Measurements from ENCODE around the gene HS2ST1. TPM values are rescaled to one million over a fixed set of nuclear protein-coding genes. Genes with fewer than 3 reads are reported as not detected.

HS2ST1 gene
- total RNA-seq, 4 donors from 2014 or later = 6.3 to 11.7 (median 10.3) TPM

GRCh38 chr1:87149241-87150041 lies 235.0 kb downstream of the HS2ST1 start:
- H3K27me3 ChIP-seq = no peaks in the 10 kb centered on the region
- H3K36me3 ChIP-seq = no peaks in the 10 kb centered on the region
- H3K4me1 ChIP-seq = peaks cover 21% of the 10 kb centered on the region
- no peak overlapping the region for H3K27ac ChIP-seq
- H3K4me3 ChIP-seq = no peak overlapping the region
- no peak for DNase-seq (ENCODE audit: low spot score in 2 of 2)
- WGBS = 73% methylated on average over 7 of the region's 7 CpGs
- TF ChIP-seq CTCF (IDR thresholded peaks at IDR 0.05) = no peak
- no peak for TF ChIP-seq POLR2AphosphoS5 (IDR thresholded peaks at IDR 0.05)
- no peak for TF ChIP-seq EP300 (IDR thresholded peaks at IDR 0.05)
- no peak for TF ChIP-seq POLR2A (IDR thresholded peaks at IDR 0.05)
- H3K9me3 ChIP-seq = no peaks in the 10 kb centered on the region

GRCh38 chr1:87150143-87150542 lies 235.7 kb downstream of the HS2ST1 start:
- peaks cover 21% of the 10 kb centered on the region for H3K4me1 ChIP-seq
- H3K27ac ChIP-seq = no peak overlapping the region
- no peaks in the 10 kb centered on the region for H3K27me3 ChIP-seq
- no peak for DNase-seq (ENCODE audit: low spot score in 2 of 2)
- WGBS = 61% methylated on average over 1 of the region's 1 CpG
- H3K4me3 ChIP-seq = no peak overlapping the region
- TF ChIP-seq POLR2AphosphoS5 (IDR thresholded peaks at IDR 0.05) (no peak), CTCF (IDR thresholded peaks at IDR 0.05) (no peak)
- no peaks in the 10 kb centered on the region for H3K36me3 ChIP-seq
- H3K9me3 ChIP-seq = no peaks in the 10 kb centered on the region

GRCh38 chr1:87151500-87152421 lies 237.3 kb downstream of the HS2ST1 start:
- H3K4me1 ChIP-seq = peaks cover 25% of the 10 kb centered on the region
- no peaks in the 10 kb centered on the region for H3K36me3 ChIP-seq
- WGBS = 37% methylated on average over 37 of the region's 45 CpGs
- no peaks in the 10 kb centered on the region for H3K9me3 ChIP-seq
- no peak for TF ChIP-seq POLR2A (IDR thresholded peaks at IDR 0.05)
- peak in 1 of 2 donors; percentile 30 for TF ChIP-seq CTCF (IDR thresholded peaks at IDR 0.05)
- peak; percentile 71 to 85 for DNase-seq (ENCODE audit: low spot score in 2 of 2)
- H3K27ac ChIP-seq = peak overlapping the region; percentile 7
- H3K27me3 ChIP-seq = no peaks in the 10 kb centered on the region
- peak overlapping the region; percentile 33 for H3K4me3 ChIP-seq

- TF ChIP-seq CTCF (IDR thresholded peaks at IDR 0.05) (no peak), POLR2AphosphoS5 (IDR thresholded peaks at IDR 0.05) (no peak), POLR2A (IDR thresholded peaks at IDR 0.05) (no peak), EP300 (IDR thresholded peaks at IDR 0.05) (no peak)
- peak overlapping the region; percentile 4 for H3K27ac ChIP-seq
- H3K4me3 ChIP-seq = no peak overlapping the region
- no peak for DNase-seq (ENCODE audit: low spot score in 2 of 2)
- H3K36me3 ChIP-seq = no peaks in the 10 kb centered on the region
- H3K4me1 ChIP-seq = peaks cover 25% of the 10 kb centered on the region
- H3K9me3 ChIP-seq = no peaks in the 10 kb centered on the region
- WGBS = 54% methylated on average over 9 of the region's 9 CpGs
- no peaks in the 10 kb centered on the region for H3K27me3 ChIP-seq
Measured at GRCh38 chr1:87154384-87154783, 239.9 kb downstream of the HS2ST1 start.

- H3K36me3 ChIP-seq = no peaks in the 10 kb centered on the region
- H3K27me3 ChIP-seq = no peaks in the 10 kb centered on the region
- no peak for TF ChIP-seq CTCF (IDR thresholded peaks at IDR 0.05)
- TF ChIP-seq POLR2AphosphoS5 (IDR thresholded peaks at IDR 0.05) = no peak
- no peak for TF ChIP-seq EP300 (IDR thresholded peaks at IDR 0.05)
- no peak for TF ChIP-seq POLR2A (IDR thresholded peaks at IDR 0.05)
- peaks cover 19% of the 10 kb centered on the region for H3K4me1 ChIP-seq
- H3K9me3 ChIP-seq = no peaks in the 10 kb centered on the region
- H3K4me3 ChIP-seq = no peak overlapping the region
- no peak for DNase-seq (ENCODE audit: low spot score in 2 of 2)
- 63% methylated on average over 6 of the region's 6 CpGs for WGBS
- H3K27ac ChIP-seq = no peak overlapping the region
Measured at GRCh38 chr1:87155170-87155569, 240.7 kb downstream of the HS2ST1 start.
